CD4-positive, alpha-beta memory T cell (primary cell): Measurements from ENCODE around the gene TBX3. TPM values are rescaled to one million over a fixed set of nuclear protein-coding genes. Genes with fewer than 3 reads are reported as not detected.
"Not testable (repeated sequence)": the region's sequence is repeated elsewhere in the genome, so short reads cannot be mapped to it uniquely, and the experiment has no call there.

Experiments used
- CTCF ChIA-PET: fragments of 350-600 bp; sonication (Branson Sonifier 250); formaldehyde crosslinking; loops from one replicate; lab custom pipeline; 2021; ENCODE audit warnings: inconsistent platforms; ENCODE audit not compliant: partially characterized antibody; lab: Charles Lee
- POLR2A ChIA-PET: fragments of 350-600 bp; sonication (Branson Sonifier 250); formaldehyde crosslinking; loops from one replicate; lab custom pipeline; 2021; ENCODE audit not compliant: partially characterized antibody; lab: Charles Lee
- DNase-seq, 5 donors: peaks; one replicate each; pipeline versions ENCODE4 v3.0.0 to v3.0.0-alpha.2; 2020 to 2022; ENCODE audit warnings: mixed read lengths in 1 of 5
- H3K27ac ChIP-seq: one replicate; pipeline ENCODE4 v1.7.0; 2013; ENCODE audit warnings: low read depth, low read length
- H3K27me3 ChIP-seq: 2 replicates; pipeline ENCODE4 v1.7.0; 2013; ENCODE audit warnings: mild to moderate bottlenecking, low read length, moderate library complexity; ENCODE audit not compliant: insufficient read depth
- H3K36me3 ChIP-seq: 2 replicates; pipeline ENCODE4 v1.7.0; 2013; ENCODE audit warnings: mild to moderate bottlenecking, low read length, moderate library complexity; ENCODE audit not compliant: insufficient read depth
- H3K4me1 ChIP-seq: 2 replicates; pipeline ENCODE4 v1.7.0; 2013; ENCODE audit warnings: mild to moderate bottlenecking, low read length, moderate library complexity; ENCODE audit not compliant: insufficient read depth
- H3K4me3 ChIP-seq, 2 donors: one replicate each; pipeline ENCODE4 v1.7.0; 2013; ENCODE audit warnings: low read length in 2 of 2, mild to moderate bottlenecking in 1 of 2
- H3K9me3 ChIP-seq, 2 donors: one replicate each; pipeline ENCODE4 v1.7.0; 2013; ENCODE audit warnings: low read length in 2 of 2, control low read depth in 1 of 2; ENCODE audit not compliant: control insufficient read depth in 1 of 2
- H3K27ac Mint-ChIP-seq, 7 donors: one replicate each; pipeline ENCODE4 v1.8.0; 2020 to 2021; ENCODE audit warnings: mixed read lengths in 7 of 7, mild to moderate bottlenecking in 6 of 7, inconsistent platforms in 3 of 7, moderate library complexity in 3 of 7
- H3K27me3 Mint-ChIP-seq, 2 donors: one replicate each; pipeline ENCODE4 v1.8.0; 2020 to 2021; ENCODE audit warnings: mixed read lengths in 2 of 2
- H3K36me3 Mint-ChIP-seq, 2 donors: one replicate each; pipeline ENCODE4 v1.8.0; 2020 to 2021; ENCODE audit warnings: mixed read lengths in 2 of 2, inconsistent platforms in 1 of 2, mild to moderate bottlenecking in 1 of 2
- H3K4me1 Mint-ChIP-seq, 4 donors: one replicate each; pipeline ENCODE4 v1.8.0; 2020 to 2021; ENCODE audit warnings: mixed read lengths in 4 of 4, mild to moderate bottlenecking in 1 of 4
- H3K4me3 Mint-ChIP-seq, 8 donors: one replicate each; pipeline ENCODE4 v1.8.0; 2020 to 2021; ENCODE audit warnings: mixed read lengths in 8 of 8, mild to moderate bottlenecking in 7 of 8, moderate library complexity in 6 of 8, inconsistent platforms in 3 of 8
- H3K9me3 Mint-ChIP-seq, 8 donors: one replicate each; pipeline ENCODE4 v1.8.0; 2020 to 2021; ENCODE audit warnings: mixed read lengths in 8 of 8, mild to moderate bottlenecking in 5 of 8, inconsistent platforms in 3 of 8, moderate library complexity in 1 of 8
- intact Hi-C: fragments of 100-400 bp; cut with micrococcal nuclease; formaldehyde crosslinking; loops from one replicate; pipeline ENCODE4 v1.15.1; 2023
- polyA plus RNA-seq, 2 donors: library from polyadenylated mRNA; unstranded; fragments of 300-500 nt; fragmentation: Illumina TruSeq; gene quantifications; one replicate each; pipeline ENCODE4 v1.2.3, GENCODE V29; 2021
- total RNA-seq, 2 experiments: library from RNA; stranded (reverse); gene quantifications; one replicate each; pipeline ENCODE4 v1.2.3, GENCODE V29; 2021

The TBX3 gene
- total and polyA plus RNA-seq, 4 experiments from 2014 or later: not detected

DNA sequence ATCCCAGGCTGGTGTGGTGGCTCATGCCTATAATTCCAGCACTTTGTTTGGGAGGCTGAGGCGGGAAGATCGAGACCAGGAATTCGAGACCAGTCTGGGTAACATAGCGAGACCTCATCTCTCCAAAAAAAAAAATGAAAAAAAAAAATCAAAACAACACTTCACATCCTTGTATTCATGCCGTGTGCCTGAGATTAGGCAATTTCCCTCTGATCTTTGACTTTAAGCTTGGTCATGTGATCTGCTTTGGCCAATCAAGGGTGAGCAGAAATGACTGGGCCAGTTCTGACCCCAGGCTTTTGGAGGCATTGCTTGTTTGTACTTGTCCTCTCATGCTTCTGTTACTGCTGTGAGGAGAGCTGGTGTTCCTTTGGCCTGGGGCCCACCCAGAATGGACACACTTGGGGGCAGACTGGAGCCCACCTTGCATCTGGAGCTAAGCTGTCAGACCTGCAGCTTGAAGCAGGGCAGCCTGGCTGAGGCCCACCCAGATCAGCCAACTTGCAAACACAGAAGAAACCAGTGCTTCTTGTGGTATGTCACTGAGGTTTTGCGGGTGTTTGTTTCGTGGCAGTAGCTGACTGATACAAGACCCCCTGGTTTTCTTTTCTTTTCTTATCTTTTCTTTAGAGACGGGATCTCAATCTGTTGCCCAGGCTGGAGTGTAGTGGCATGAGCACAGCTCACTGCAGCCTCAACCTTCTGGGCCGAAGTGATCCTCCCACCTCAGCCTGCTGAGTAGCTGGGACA lies 29.7 kb upstream of the TBX3 start:
- Histone ChIP-seq H3K9me3 (no peaks in the 10 kb centered on the region), H3K4me1 (no peaks in the 10 kb centered on the region), H3K4me3 (no peak overlapping the region), H3K27me3 (no peaks in the 10 kb centered on the region), H3K27ac (no peak overlapping the region), H3K36me3 (no peaks in the 10 kb centered on the region)
- no peak for DNase-seq
- ChIA-PET CTCF (no interaction called here), POLR2A (no interaction called here)
- intact Hi-C loops: no loop called here
- Mint-ChIP-seq H3K4me3 (no peak overlapping the region), H3K36me3 (peaks cover 0 to 3% of the 10 kb centered on the region in 2 donors), H3K4me1 (no peaks in the 10 kb centered on the region), H3K9me3 (peaks cover 0 to 20% (median 11%) of the 10 kb centered on the region in 8 donors), H3K27ac (no peak overlapping the region), H3K27me3 (peaks cover 0 to 9% of the 10 kb centered on the region in 2 donors)

DNA sequence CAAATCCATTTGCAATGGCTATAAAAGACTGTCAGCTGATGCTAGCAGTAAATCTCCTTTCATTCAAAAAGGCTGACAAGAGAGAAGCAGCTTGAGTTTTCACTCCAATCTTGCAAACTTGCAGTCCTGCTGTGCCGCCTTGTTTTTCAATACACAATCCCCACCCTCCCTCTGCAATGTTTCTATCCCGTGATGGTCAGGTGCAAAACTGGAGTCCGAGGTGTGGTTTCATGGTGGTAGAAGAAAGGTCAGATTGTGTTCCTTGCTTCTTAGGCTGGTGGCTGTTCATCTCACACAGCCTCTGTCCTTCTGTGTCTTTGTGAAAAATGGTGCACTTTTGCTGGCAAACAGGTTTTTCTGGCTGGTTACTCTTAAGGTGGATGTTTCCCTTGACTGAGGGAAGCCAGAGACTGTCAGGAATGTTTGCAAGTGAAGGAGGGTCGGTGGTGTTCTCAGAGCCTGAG lies 27.7 kb upstream of the TBX3 start:
- Histone ChIP-seq H3K36me3 (no peaks in the 10 kb centered on the region), H3K27me3 (no peaks in the 10 kb centered on the region), H3K9me3 (no peaks in the 10 kb centered on the region), H3K4me1 (no peaks in the 10 kb centered on the region), H3K4me3 (no peak overlapping the region), H3K27ac (no peak overlapping the region)
- intact Hi-C loops: no loop called here
- DNase-seq: no peak
- Mint-ChIP-seq H3K9me3 (peaks cover 0 to 18% (median 12%) of the 10 kb centered on the region in 8 donors), H3K36me3 (peaks cover 0 to 3% of the 10 kb centered on the region in 2 donors), H3K4me3 (no peak overlapping the region), H3K27me3 (peaks cover 0 to 9% of the 10 kb centered on the region in 2 donors), H3K27ac (no peak overlapping the region), H3K4me1 (no peaks in the 10 kb centered on the region)
- CTCF ChIA-PET: no interaction called here
- POLR2A ChIA-PET: no interaction called here

DNA sequence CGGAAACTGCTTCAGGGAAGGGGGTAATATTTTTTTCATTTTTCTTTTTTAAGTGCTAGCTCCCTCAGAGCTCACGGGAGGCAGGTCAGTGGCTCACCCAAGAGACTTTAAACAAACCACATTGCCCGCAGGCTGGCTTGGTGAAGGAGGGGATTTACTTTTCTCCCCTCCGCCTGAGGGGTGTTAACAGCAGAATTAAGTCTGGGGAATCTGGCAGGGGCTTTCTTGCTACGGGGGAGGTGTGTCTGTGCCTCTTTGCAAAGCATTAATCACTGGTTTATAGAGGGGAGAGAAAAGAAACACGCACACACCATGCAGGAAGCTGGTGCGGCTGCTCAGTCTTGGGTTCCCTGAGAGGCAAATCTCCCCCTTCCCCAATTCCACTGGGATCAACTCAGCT lies 26.2 kb upstream of the TBX3 start:
- CTCF ChIA-PET: no interaction called here
- no peak overlapping the region for H3K27ac ChIP-seq
- no peaks in the 10 kb centered on the region for H3K27me3 ChIP-seq
- no peak overlapping the region for H3K4me3 ChIP-seq
- intact Hi-C loops: no loop called here
- peak overlapping the region in 1 of 8 donors; percentile 31 for H3K4me3 Mint-ChIP-seq
- no peaks in the 10 kb centered on the region for H3K9me3 ChIP-seq
- no peak overlapping the region for H3K27ac Mint-ChIP-seq
- no peaks in the 10 kb centered on the region for H3K36me3 ChIP-seq
- peaks cover 0 to 3% of the 10 kb centered on the region in 2 donors for H3K36me3 Mint-ChIP-seq
- H3K27me3 Mint-ChIP-seq: peaks cover 0 to 9% of the 10 kb centered on the region in 2 donors
- no peak for DNase-seq
- H3K4me1 Mint-ChIP-seq: no peaks in the 10 kb centered on the region
- no peaks in the 10 kb centered on the region for H3K4me1 ChIP-seq
- POLR2A ChIA-PET: no interaction called here
- peaks cover 0 to 16% (median 10%) of the 10 kb centered on the region in 8 donors for H3K9me3 Mint-ChIP-seq

DNA sequence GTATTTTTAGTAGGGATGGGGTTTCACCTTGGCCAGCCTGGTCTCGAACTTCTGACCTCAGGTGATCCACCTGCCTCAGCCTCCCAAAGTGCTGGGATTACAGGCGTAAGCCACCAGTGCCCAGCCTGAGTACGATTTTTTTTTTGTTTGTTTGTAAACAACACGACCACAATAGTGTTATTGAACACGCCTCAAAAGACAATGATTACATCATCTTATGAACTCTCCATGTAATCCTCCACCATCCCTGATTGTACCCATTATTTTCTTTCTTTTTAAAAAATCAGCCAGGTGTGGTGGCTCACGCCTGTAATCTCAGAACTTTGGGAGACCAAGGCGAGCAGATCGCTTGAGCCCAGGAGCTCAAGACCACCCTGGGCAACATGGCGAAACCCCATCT lies 25.1 kb upstream of the TBX3 start:
- DNase-seq: no peak
- H3K4me1 ChIP-seq: no peaks in the 10 kb centered on the region
- no peaks in the 10 kb centered on the region for H3K9me3 ChIP-seq
- intact Hi-C loops: no loop called here
- no peak overlapping the region for H3K4me3 ChIP-seq
- H3K27ac ChIP-seq: no peak overlapping the region
- Mint-ChIP-seq H3K27ac (no peak overlapping the region), H3K4me3 (no peak overlapping the region), H3K27me3 (peaks cover 0 to 10% of the 10 kb centered on the region in 2 donors), H3K4me1 (no peaks in the 10 kb centered on the region), H3K36me3 (no peaks in the 10 kb centered on the region), H3K9me3 (peaks cover 0 to 11% (median 6%) of the 10 kb centered on the region in 8 donors)
- no peaks in the 10 kb centered on the region for H3K27me3 ChIP-seq
- ChIA-PET CTCF (no interaction called here), POLR2A (no interaction called here)
- H3K36me3 ChIP-seq: no peaks in the 10 kb centered on the region

DNA sequence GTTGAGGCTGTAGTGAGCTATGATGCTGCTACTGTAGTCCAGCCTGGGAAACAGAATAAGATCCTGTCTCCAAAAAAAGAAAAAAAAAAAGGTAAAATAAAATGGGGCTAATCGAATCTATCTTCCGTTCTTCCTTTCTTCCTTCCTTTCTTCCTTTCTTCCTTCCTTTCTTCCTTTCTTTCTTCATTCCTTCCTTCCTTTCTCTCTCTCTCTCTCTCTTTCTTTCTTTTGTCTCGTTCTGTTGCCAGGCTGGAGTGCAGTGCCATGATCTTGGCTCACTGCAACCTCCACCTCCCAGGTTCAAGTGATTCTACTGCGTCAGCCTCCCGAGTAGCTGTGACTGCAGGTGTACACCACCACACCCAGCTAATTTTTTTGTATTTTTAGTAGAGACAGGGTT lies 24.6 kb upstream of the TBX3 start:
- H3K27me3 ChIP-seq, POLR2A ChIA-PET, H3K4me1 ChIP-seq, H3K9me3 ChIP-seq, H3K4me3 ChIP-seq, H3K36me3 Mint-ChIP-seq, H3K27ac Mint-ChIP-seq, H3K4me3 Mint-ChIP-seq, intact Hi-C loops, DNase-seq, H3K27ac ChIP-seq, H3K4me1 Mint-ChIP-seq, H3K36me3 ChIP-seq, CTCF ChIA-PET: not testable (repeated sequence)
- Mint-ChIP-seq H3K27me3 (peaks cover 0 to 11% of the 10 kb centered on the region in 2 donors), H3K9me3 (peaks cover 0 to 11% (median 5%) of the 10 kb centered on the region in 8 donors)

DNA sequence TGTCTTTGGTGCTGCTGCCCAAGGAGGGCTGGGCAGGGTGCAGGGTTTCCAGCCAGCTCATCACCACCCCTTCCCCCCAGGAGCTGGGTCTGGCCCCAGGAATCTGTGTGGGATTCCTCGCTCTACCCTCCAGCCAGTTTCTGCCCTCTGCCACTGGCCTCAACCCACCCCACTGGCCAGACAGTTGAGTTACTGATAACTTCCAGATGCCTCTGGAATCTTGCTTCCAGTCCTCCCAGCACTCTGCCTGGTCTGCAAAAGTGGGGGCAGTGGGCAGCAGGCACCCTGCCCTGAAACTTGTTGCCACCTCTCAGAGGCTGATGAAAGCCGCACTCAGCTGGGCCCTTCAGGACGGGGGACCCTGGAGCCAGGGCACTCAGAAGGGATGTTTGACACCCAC lies 20.1 kb upstream of the TBX3 start:
- DNase-seq: no peak
- Histone ChIP-seq H3K4me3 (no peak overlapping the region), H3K9me3 (no peaks in the 10 kb centered on the region), H3K27me3 (peaks cover 25% of the 10 kb centered on the region), H3K36me3 (no peaks in the 10 kb centered on the region), H3K27ac (no peak overlapping the region), H3K4me1 (no peaks in the 10 kb centered on the region)
- Mint-ChIP-seq H3K27ac (no peak overlapping the region), H3K36me3 (no peaks in the 10 kb centered on the region), H3K27me3 (peaks cover 21 to 29% of the 10 kb centered on the region in 2 donors), H3K4me1 (no peaks in the 10 kb centered on the region), H3K9me3 (peaks cover 0 to 13% (median under 1%) of the 10 kb centered on the region in 8 donors), H3K4me3 (no peak overlapping the region)
- intact Hi-C loops: no loop called here
- POLR2A ChIA-PET: no interaction called here
- CTCF ChIA-PET: no interaction called here

DNA sequence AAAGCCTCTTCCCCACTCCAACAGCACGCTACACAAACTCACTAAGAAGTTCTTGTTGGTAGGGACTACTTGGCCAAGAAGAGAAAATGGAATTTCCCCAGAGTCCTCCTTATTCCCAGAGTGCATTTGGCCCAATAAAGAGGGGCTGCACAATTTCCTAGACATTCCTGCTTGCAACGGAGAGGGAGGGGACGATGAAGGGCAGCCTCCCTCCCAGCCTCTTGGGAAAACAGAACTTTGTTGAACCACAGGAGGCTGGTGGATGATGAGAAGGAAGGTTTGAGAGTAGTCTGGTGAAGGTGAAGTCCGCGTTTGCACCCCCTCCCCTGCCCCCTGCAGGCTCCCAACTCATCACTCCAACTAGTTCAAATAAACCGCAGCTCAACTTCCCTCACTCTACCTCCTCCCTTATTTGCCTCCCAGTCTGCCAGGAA lies 19.1 kb upstream of the TBX3 start:
- Mint-ChIP-seq H3K9me3 (peaks cover 0 to 13% (median 0%) of the 10 kb centered on the region in 8 donors), H3K4me3 (no peak overlapping the region), H3K27ac (no peak overlapping the region), H3K36me3 (no peaks in the 10 kb centered on the region), H3K27me3 (peaks cover 25 to 36% of the 10 kb centered on the region in 2 donors), H3K4me1 (no peaks in the 10 kb centered on the region)
- no peak for DNase-seq
- CTCF ChIA-PET: no interaction called here
- Histone ChIP-seq H3K27ac (no peak overlapping the region), H3K36me3 (no peaks in the 10 kb centered on the region), H3K27me3 (peaks cover 29% of the 10 kb centered on the region), H3K4me3 (no peak overlapping the region), H3K9me3 (no peaks in the 10 kb centered on the region), H3K4me1 (no peaks in the 10 kb centered on the region)
- POLR2A ChIA-PET: no interaction called here
- intact Hi-C loops: no loop called here
